Neural cell (in vitro differentiated cells): ENCODE results near the gene CYSRT1. TPM values are rescaled to one million over a fixed set of nuclear protein-coding genes. Genes with fewer than 3 reads are reported as not detected.

Experiments used
- H2AFZ ChIP-seq: fragments of 200-600, 300-800 bp; sonication (generic), shearing (Covaris generic); 2 replicates; pipeline ENCODE4 v1.6.0; 2014; ENCODE audit warnings: low read depth, mild to moderate bottlenecking, antibody characterized with exemption, low read length, moderate library complexity
- H3F3A ChIP-seq: fragments of 200-600 bp; shearing (Covaris generic); 2 replicates; pipeline ENCODE4 v1.6.1; 2016; ENCODE audit warnings: mild to moderate bottlenecking, moderate library complexity, mixed read lengths, antibody characterized with exemption, low read length; ENCODE audit not compliant: insufficient read depth, poor library complexity, severe bottlenecking
- H3K27ac ChIP-seq: fragments of 200-600, 300-800 bp; sonication (generic), shearing (Covaris generic); 2 replicates; pipeline ENCODE4 v1.5.1; 2014; ENCODE audit warnings: mild to moderate bottlenecking, low read length, moderate library complexity
- H3K27me3 ChIP-seq: fragments of 300-800, 200-600 bp; sonication (generic), shearing (Covaris generic); 2 replicates; pipeline ENCODE4 v1.6.0; 2014; ENCODE audit warnings: mild to moderate bottlenecking, low read depth, low read length, moderate library complexity; ENCODE audit not compliant: insufficient read depth
- H3K36me3 ChIP-seq: fragments of 300-800, 200-600 bp; sonication (generic), shearing (Covaris generic); 2 replicates; pipeline ENCODE4 v1.5.1; 2014; ENCODE audit warnings: mild to moderate bottlenecking, antibody characterized with exemption, low read length, moderate library complexity; ENCODE audit not compliant: insufficient read depth
- H3K4me2 ChIP-seq: fragments of 300-800, 200-600 bp; sonication (generic), shearing (Covaris generic); 2 replicates; pipeline ENCODE4 v1.6.0; 2014; ENCODE audit warnings: mild to moderate bottlenecking, low read length
- H3K4me3 ChIP-seq: fragments of 300-800, 200-600 bp; sonication (generic), shearing (Covaris generic); 2 replicates; pipeline ENCODE4 v1.5.1; 2014; ENCODE audit warnings: mild to moderate bottlenecking, low read length, moderate library complexity
- H3K79me2 ChIP-seq: fragments of 200-600 bp; shearing (Covaris generic); replicated peaks from 2 replicates; pipeline ENCODE4 v1.6.0; 2014; ENCODE audit warnings: mild to moderate bottlenecking, low read length, moderate library complexity; ENCODE audit not compliant: insufficient read depth
- H3K9ac ChIP-seq: fragments of 300-800, 200-600 bp; sonication (generic), shearing (Covaris generic); 2 replicates; pipeline ENCODE4 v1.6.1; 2016; ENCODE audit warnings: mild to moderate bottlenecking, low read length, mixed read lengths
- H3K9me2 ChIP-seq: fragments of 200-600 bp; shearing (Covaris generic); 2 replicates; pipeline ENCODE4 v1.6.1; 2016; ENCODE audit warnings: mild to moderate bottlenecking, low read length, mixed read lengths; ENCODE audit not compliant: insufficient read depth
- H3K9me3 ChIP-seq: fragments of 200-600, 300-800 bp; sonication (generic), shearing (Covaris generic); 2 replicates; pipeline ENCODE4 v1.6.1; 2016; ENCODE audit warnings: mild to moderate bottlenecking, mixed run types, low read length, moderate library complexity, mixed read lengths
- H4K20me1 ChIP-seq: fragments of 200-600 bp; shearing (Covaris generic); 2 replicates; pipeline ENCODE4 v1.6.1; 2016; ENCODE audit warnings: mild to moderate bottlenecking, mixed run types; ENCODE audit not compliant: insufficient read depth
- EP300 ChIP-seq: fragments of 450-650 bp; conservative IDR thresholded peaks from 2 replicates; pipeline ENCODE4 v1.6.1; 2014; ENCODE audit warnings: antibody characterized with exemption, mild to moderate bottlenecking, moderate library complexity; ENCODE audit not compliant: poor library complexity, severe bottlenecking
- EZH2 ChIP-seq: fragments of 200-600, 300-800 bp; shearing (Covaris generic), sonication (generic); IDR thresholded peaks from 2 replicates; pipeline ENCODE4 v1.6.1; 2014; ENCODE audit warnings: antibody characterized with exemption, low read length, borderline replicate concordance, mild to moderate bottlenecking; ENCODE audit not compliant: insufficient read depth, poor library complexity, severe bottlenecking
- MXI1 ChIP-seq: fragments of 450-650 bp; conservative IDR thresholded peaks from 2 replicates; pipeline ENCODE4 v1.6.1; 2014; ENCODE audit warnings: antibody characterized with exemption, mild to moderate bottlenecking; ENCODE audit not compliant: poor library complexity, severe bottlenecking
- POLR2AphosphoS5 ChIP-seq: IDR thresholded peaks from 2 replicates; pipeline ENCODE4 v1.6.1; 2012
- RAD21 ChIP-seq: fragments of 450-650 bp; conservative IDR thresholded peaks from 2 replicates; pipeline ENCODE4 v1.6.1; 2014; ENCODE audit warnings: antibody characterized with exemption, mild to moderate bottlenecking, moderate library complexity
- SMC3 ChIP-seq: fragments of 450-650 bp; conservative IDR thresholded peaks from 2 replicates; pipeline ENCODE4 v1.6.1; 2014; ENCODE audit warnings: antibody characterized with exemption, mild to moderate bottlenecking, moderate library complexity; ENCODE audit not compliant: poor library complexity
- TAF1 ChIP-seq: IDR thresholded peaks from 2 replicates; pipeline ENCODE4 v1.6.1; 2012; ENCODE audit warnings: low read depth
- polyA plus RNA-seq: library from polyadenylated mRNA; depleted of rRNA; stranded (reverse); fragments of >200 nt; gene quantifications from 2 replicates; pipeline ENCODE4 v1.2.3, GENCODE V29; 2014
- TF ChIP-seq, protein P1 (sequence below): IDR thresholded peaks from 2 replicates; pipeline ENCODE4 v1.6.1; 2012; ENCODE audit warnings: borderline replicate concordance
- TF ChIP-seq, protein P2 (sequence below): fragments of 450-650 bp; IDR thresholded peaks from 2 replicates; pipeline ENCODE4 v1.5.1; 2014; ENCODE audit warnings: antibody characterized with exemption, mild to moderate bottlenecking, moderate library complexity; ENCODE audit not compliant: poor library complexity, severe bottlenecking

CYSRT1 gene
- polyA plus RNA-seq, 1 donor from 2014 or later: 3.3 TPM

DNA sequence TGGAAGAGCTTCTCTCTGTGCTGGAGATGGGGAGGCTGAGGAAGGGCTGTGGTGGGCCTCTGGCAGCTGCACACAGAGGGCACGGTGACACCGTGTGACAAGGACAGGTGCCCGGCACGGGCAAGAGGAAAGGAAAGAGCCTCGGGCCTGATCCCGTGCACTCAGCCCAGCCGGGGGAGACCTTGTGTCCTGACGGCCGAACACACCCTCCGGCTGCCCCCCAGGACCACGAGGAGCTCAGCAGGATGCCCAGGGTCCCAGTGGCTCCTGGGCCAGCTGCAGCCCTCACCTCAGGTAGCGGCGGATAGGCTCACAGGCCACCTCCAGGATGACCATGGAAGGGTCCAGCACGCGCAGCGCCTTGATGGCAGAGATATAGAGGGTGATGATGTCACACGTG lies 42.1 kb upstream of the CYSRT1 start:
- TF ChIP-seq, protein P1, sequence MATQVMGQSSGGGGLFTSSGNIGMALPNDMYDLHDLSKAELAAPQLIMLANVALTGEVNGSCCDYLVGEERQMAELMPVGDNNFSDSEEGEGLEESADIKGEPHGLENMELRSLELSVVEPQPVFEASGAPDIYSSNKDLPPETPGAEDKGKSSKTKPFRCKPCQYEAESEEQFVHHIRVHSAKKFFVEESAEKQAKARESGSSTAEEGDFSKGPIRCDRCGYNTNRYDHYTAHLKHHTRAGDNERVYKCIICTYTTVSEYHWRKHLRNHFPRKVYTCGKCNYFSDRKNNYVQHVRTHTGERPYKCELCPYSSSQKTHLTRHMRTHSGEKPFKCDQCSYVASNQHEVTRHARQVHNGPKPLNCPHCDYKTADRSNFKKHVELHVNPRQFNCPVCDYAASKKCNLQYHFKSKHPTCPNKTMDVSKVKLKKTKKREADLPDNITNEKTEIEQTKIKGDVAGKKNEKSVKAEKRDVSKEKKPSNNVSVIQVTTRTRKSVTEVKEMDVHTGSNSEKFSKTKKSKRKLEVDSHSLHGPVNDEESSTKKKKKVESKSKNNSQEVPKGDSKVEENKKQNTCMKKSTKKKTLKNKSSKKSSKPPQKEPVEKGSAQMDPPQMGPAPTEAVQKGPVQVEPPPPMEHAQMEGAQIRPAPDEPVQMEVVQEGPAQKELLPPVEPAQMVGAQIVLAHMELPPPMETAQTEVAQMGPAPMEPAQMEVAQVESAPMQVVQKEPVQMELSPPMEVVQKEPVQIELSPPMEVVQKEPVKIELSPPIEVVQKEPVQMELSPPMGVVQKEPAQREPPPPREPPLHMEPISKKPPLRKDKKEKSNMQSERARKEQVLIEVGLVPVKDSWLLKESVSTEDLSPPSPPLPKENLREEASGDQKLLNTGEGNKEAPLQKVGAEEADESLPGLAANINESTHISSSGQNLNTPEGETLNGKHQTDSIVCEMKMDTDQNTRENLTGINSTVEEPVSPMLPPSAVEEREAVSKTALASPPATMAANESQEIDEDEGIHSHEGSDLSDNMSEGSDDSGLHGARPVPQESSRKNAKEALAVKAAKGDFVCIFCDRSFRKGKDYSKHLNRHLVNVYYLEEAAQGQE: no peak
- TF ChIP-seq SMC3 (no peak), POLR2AphosphoS5 (no peak), MXI1 (no peak), TAF1 (no peak), RAD21 (no peak), EZH2 (no peak), EP300 (no peak)
- TF ChIP-seq, protein P2, sequence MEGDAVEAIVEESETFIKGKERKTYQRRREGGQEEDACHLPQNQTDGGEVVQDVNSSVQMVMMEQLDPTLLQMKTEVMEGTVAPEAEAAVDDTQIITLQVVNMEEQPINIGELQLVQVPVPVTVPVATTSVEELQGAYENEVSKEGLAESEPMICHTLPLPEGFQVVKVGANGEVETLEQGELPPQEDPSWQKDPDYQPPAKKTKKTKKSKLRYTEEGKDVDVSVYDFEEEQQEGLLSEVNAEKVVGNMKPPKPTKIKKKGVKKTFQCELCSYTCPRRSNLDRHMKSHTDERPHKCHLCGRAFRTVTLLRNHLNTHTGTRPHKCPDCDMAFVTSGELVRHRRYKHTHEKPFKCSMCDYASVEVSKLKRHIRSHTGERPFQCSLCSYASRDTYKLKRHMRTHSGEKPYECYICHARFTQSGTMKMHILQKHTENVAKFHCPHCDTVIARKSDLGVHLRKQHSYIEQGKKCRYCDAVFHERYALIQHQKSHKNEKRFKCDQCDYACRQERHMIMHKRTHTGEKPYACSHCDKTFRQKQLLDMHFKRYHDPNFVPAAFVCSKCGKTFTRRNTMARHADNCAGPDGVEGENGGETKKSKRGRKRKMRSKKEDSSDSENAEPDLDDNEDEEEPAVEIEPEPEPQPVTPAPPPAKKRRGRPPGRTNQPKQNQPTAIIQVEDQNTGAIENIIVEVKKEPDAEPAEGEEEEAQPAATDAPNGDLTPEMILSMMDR: no peak
- Histone ChIP-seq H4K20me1 (no peaks in the 10 kb centered on the region), H3K36me3 (no peaks in the 10 kb centered on the region)

DNA sequence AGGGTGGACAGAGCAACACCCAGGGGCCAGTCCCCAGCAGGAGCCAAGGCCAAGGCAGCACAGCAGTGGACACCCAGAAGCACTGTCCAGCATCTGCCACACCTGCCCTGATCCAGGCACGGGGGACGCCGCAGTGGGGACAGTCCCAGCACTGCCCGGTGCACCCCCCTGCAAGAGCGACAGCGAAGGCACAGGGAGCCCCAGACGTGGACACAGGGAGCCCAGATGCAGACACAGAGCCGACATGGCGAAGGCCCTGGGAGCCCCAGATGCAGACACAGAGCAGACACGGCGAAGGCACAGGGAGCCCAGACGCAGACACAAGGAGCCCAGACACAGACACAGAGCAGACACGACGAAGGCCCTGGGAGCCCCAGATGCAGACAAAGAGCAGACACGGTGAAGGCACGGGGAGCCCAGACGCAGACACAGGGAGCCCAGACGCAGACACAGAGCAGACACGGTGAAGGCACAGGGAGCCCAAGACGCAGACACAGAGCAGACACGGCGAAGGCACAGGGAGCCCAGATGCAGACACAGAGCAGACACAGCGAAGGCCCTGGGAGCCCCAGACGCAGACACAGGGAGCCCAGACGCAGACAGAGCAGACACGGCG lies 40.9 kb upstream of the CYSRT1 start:
- Histone ChIP-seq H3F3A (no peaks in the 10 kb centered on the region), H3K27me3 (no peaks in the 10 kb centered on the region), H4K20me1 (no peaks in the 10 kb centered on the region), H3K36me3 (no peaks in the 10 kb centered on the region), H2AFZ (no peak overlapping the region), H3K9me2 (no peaks in the 10 kb centered on the region), H3K27ac (no peak overlapping the region), H3K4me2 (no peak overlapping the region), H3K4me3 (no peak overlapping the region), H3K9ac (no peak overlapping the region), H3K9me3 (no peaks in the 10 kb centered on the region), H3K79me2 (peaks cover 14% of the 10 kb centered on the region)
- TF ChIP-seq MXI1 (no peak), POLR2AphosphoS5 (no peak), RAD21 (no peak), TAF1 (no peak), SMC3 (no peak)

More for the DNA sequence above, 42.1 kb upstream of the CYSRT1 start:
- no peaks in the 10 kb centered on the region for H3K9me2 ChIP-seq
- no peak overlapping the region for H3K4me2 ChIP-seq
- no peak overlapping the region for H3K4me3 ChIP-seq
- peaks cover 11% of the 10 kb centered on the region for H3K79me2 ChIP-seq
- no peaks in the 10 kb centered on the region for H3F3A ChIP-seq
- no peaks in the 10 kb centered on the region for H3K9me3 ChIP-seq
- no peak overlapping the region for H2AFZ ChIP-seq
- no peak overlapping the region for H3K27ac ChIP-seq
- no peaks in the 10 kb centered on the region for H3K27me3 ChIP-seq
- H3K9ac ChIP-seq: no peak overlapping the region
